HTERT RPE-1 (cell line): ENCODE data around the gene LRRC27.

Experiments
- in situ Hi-C: fragments of 300-500 bp; cut with MboI; formaldehyde crosslinking; loops from 4 replicates; pipeline ENCODE4 v1.14.3; 2020; ENCODE audit warnings: low sequenced_read_pairs

The LRRC27 gene

GRCh38 chr10:132410779-132411532 lies 79.0 kb downstream of the LRRC27 start:
- in situ Hi-C loops, result no loop called here

GRCh38 chr10:132411561-132412253 lies 79.7 kb downstream of the LRRC27 start:
- in situ Hi-C loops, result no loop called here

GRCh38 chr10:132412316-132413192 lies 80.6 kb downstream of the LRRC27 start:
- in situ Hi-C loops, result no loop called here

GRCh38 chr10:132413226-132414205 lies 81.5 kb downstream of the LRRC27 start:
- in situ Hi-C loops, result no loop called here

- in situ Hi-C loops, result no loop called here
Measured at GRCh38 chr10:132414402-132415016, 82.5 kb downstream of the LRRC27 start.

GRCh38 chr10:132415255-132415654 lies 83.3 kb downstream of the LRRC27 start:
- in situ Hi-C loops, result no loop called here

GRCh38 chr10:132415956-132416355 lies 84.0 kb downstream of the LRRC27 start:
- in situ Hi-C loops, result no loop called here

- in situ Hi-C loops, result no loop called here
Measured at GRCh38 chr10:132416566-132417256, 84.7 kb downstream of the LRRC27 start.

- in situ Hi-C loops, result no loop called here
Measured at GRCh38 chr10:132417257-132417910, 85.4 kb downstream of the LRRC27 start.

GRCh38 chr10:132417957-132418441 lies 86.0 kb downstream of the LRRC27 start:
- in situ Hi-C loops, result no loop called here

- in situ Hi-C loops, result no loop called here
Measured at GRCh38 chr10:132418527-132419416, 86.8 kb downstream of the LRRC27 start.

- in situ Hi-C loops, result no loop called here
Measured at GRCh38 chr10:132419538-132420468, 87.8 kb downstream of the LRRC27 start.

GRCh38 chr10:132420469-132420980 lies 88.5 kb downstream of the LRRC27 start:
- in situ Hi-C loops, result no loop called here

GRCh38 chr10:132420981-132421846 lies 89.2 kb downstream of the LRRC27 start:
- in situ Hi-C loops, result no loop called here
